Caco-2 (cell line): ENCODE data around the gene MAST2. TPM values are rescaled to one million over a fixed set of nuclear protein-coding genes. Genes with fewer than 3 reads are reported as not detected.

Source experiments
- BruUV-seq: library from RNA; stranded (reverse); fragments of 400-500 nt; replicated peaks from 2 replicates; lab custom pipeline; 2021; lab: Mats Ljungman, UMichigan
- CTCF ChIA-PET: fragments of 300-600 bp; sonication (Branson Sonifier 250); formaldehyde crosslinking; loops from one replicate; lab custom pipeline; 2022; ENCODE audit warnings: antibody characterized with exemption; lab: Charles Lee
- POLR2A ChIA-PET: fragments of 300-600 bp; sonication (Branson Sonifier 250); formaldehyde crosslinking; loops from one replicate; lab custom pipeline; 2022; ENCODE audit warnings: antibody characterized with exemption; lab: Charles Lee
- DNase-seq, 2 experiments: peaks; one replicate each; pipeline versions ENCODE4 v3.0.0 to v3.0.0-alpha.2; 2020 to 2022
- H3K27me3 ChIP-seq: replicated peaks from 2 replicates; pipeline ENCODE4 v1.6.0; 2011; ENCODE audit warnings: low read length; ENCODE audit not compliant: control insufficient read depth, insufficient read depth
- H3K36me3 ChIP-seq: 2 replicates; pipeline ENCODE4 v1.5.1; 2011; ENCODE audit warnings: low read length; ENCODE audit not compliant: control insufficient read depth, insufficient read depth
- H3K4me1 ChIP-seq: fragments of 250-450 bp; sonication (Bioruptor Pico); 2 replicates; pipeline ENCODE4 v1.5.1; 2020; ENCODE audit warnings: mild to moderate bottlenecking
- H3K4me3 ChIP-seq: 2 replicates; pipeline ENCODE4 v1.5.1; 2011; ENCODE audit warnings: low read depth, mild to moderate bottlenecking, control low read depth, low read length
- H3K9me3 ChIP-seq: fragments of 250-450 bp; sonication (Bioruptor Pico); 2 replicates; pipeline ENCODE4 v1.5.1; 2020; ENCODE audit warnings: mild to moderate bottlenecking, moderate library complexity
- H3K27ac Mint-ChIP-seq: one replicate; pipeline ENCODE4 v1.8.0; 2022; ENCODE audit warnings: mixed read lengths; ENCODE audit not compliant: unreplicated experiment
- H3K27me3 Mint-ChIP-seq: one replicate; pipeline ENCODE4 v1.8.0; 2022; ENCODE audit warnings: mixed read lengths; ENCODE audit not compliant: insufficient read depth, unreplicated experiment
- H3K36me3 Mint-ChIP-seq: one replicate; pipeline ENCODE4 v1.8.0; 2022; ENCODE audit warnings: mild to moderate bottlenecking, mixed read lengths; ENCODE audit not compliant: insufficient read depth, unreplicated experiment
- H3K4me1 Mint-ChIP-seq: one replicate; pipeline ENCODE4 v1.8.0; 2022; ENCODE audit warnings: low read depth, mixed read lengths; ENCODE audit not compliant: unreplicated experiment
- H3K4me3 Mint-ChIP-seq: one replicate; pipeline ENCODE4 v1.8.0; 2022; ENCODE audit warnings: mild to moderate bottlenecking, moderate library complexity, mixed read lengths; ENCODE audit not compliant: unreplicated experiment
- H3K9me3 Mint-ChIP-seq: one replicate; pipeline ENCODE4 v1.8.0; 2022; ENCODE audit warnings: mixed read lengths; ENCODE audit not compliant: unreplicated experiment
- CTCF ChIP-seq, 2 experiments: fragments of 200-600 bp in 1 of 2; IDR thresholded peaks; 1 replicate in 1 of 2; 2 replicates in 1 of 2; pipeline versions ENCODE4 v1.5.1 to v1.8.0; 2011 to 2022; ENCODE audit warnings: antibody characterized with exemption in 1 of 2, control low read depth in 1 of 2, inconsistent platforms in 1 of 2, low read depth in 1 of 2, low read length in 1 of 2, mild to moderate bottlenecking in 1 of 2, moderate library complexity in 1 of 2; ENCODE audit not compliant: insufficient read depth in 1 of 2, severe bottlenecking in 1 of 2, unreplicated experiment in 1 of 2
- intact Hi-C: fragments of 100-400 bp; cut with micrococcal nuclease; formaldehyde crosslinking; loops from one replicate; pipeline ENCODE4 v1.10.0; 2022; ENCODE audit not compliant: unreplicated experiment
- total RNA-seq: library from RNA; stranded (reverse); gene quantifications from 2 replicates; pipeline ENCODE4 v1.2.3, GENCODE V29; 2022

Gene MAST2
- total RNA-seq, 1 experiment from 2014 or later: 43.3 TPM

- Histone ChIP-seq H3K36me3 (no peaks in the 10 kb centered on the region; the same call in 1 of the 2 replicates), H3K27me3 (no peaks in the 10 kb centered on the region), H3K9me3 (no peaks in the 10 kb centered on the region), H3K4me3 (no peak overlapping the region), H3K4me1 (no peaks in the 10 kb centered on the region)
- no peak for TF ChIP-seq CTCF (IDR thresholded peaks at IDR 0.05; ENCODE audit: insufficient read depth in 1 of 2, low read depth in 1 of 2, low read length in 1 of 2, severe bottlenecking in 1 of 2, unreplicated experiment in 1 of 2)
- H3K4me3 Mint-ChIP-seq: no peak overlapping the region
- no peaks in the 10 kb centered on the region for H3K4me1 Mint-ChIP-seq
- no peaks in the 10 kb centered on the region for H3K9me3 Mint-ChIP-seq
- ChIA-PET CTCF (no interaction called here), POLR2A (no interaction called here)
- no peak for DNase-seq
- BruUV-seq: no TSS peak
- no peaks in the 10 kb centered on the region for H3K27me3 Mint-ChIP-seq
- H3K27ac Mint-ChIP-seq: no peak overlapping the region
- intact Hi-C loops: no loop called here
- peaks cover 5% of the 10 kb centered on the region for H3K36me3 Mint-ChIP-seq
These were observed 111.4 kb downstream of the MAST2 start for GRCh38 chr1:45914836-45915235.

DNA sequence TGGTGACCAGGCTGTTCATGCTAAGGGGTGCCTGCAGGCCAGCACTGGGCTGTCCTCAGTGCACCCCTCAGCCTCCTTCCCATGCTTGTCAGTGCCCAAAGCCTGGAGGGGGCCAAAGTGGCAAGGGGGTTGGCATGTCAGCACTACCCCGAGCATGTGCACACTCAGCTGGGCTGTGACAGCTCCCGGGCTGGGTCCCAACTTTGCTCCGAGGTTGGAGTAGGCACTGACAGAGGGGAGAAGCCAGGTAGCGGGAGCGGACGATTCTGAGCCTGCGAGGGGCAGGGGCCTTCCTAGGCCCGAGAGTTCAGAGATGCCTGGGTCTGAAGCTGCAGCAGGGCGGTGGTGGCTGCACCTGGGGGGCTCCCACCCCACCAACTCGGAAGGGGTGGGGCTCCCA is 119.0 kb downstream of the MAST2 start:
- Mint-ChIP-seq H3K27me3 (no peaks in the 10 kb centered on the region), H3K4me1 (peaks cover 13% of the 10 kb centered on the region), H3K36me3 (no peaks in the 10 kb centered on the region), H3K4me3 (no peak overlapping the region), H3K9me3 (no peaks in the 10 kb centered on the region), H3K27ac (no peak overlapping the region)
- no peaks in the 10 kb centered on the region for H3K27me3 ChIP-seq
- H3K4me1 ChIP-seq: peaks cover 12% of the 10 kb centered on the region; the same call in 1 of the 2 replicates
- DNase-seq: no peak
- POLR2A ChIA-PET: no interaction called here
- no peaks in the 10 kb centered on the region for H3K36me3 ChIP-seq
- no peak for TF ChIP-seq CTCF (IDR thresholded peaks at IDR 0.05; ENCODE audit: insufficient read depth in 1 of 2, low read depth in 1 of 2, low read length in 1 of 2, severe bottlenecking in 1 of 2, unreplicated experiment in 1 of 2)
- no TSS peak for BruUV-seq
- no peak overlapping the region for H3K4me3 ChIP-seq
- no peaks in the 10 kb centered on the region for H3K9me3 ChIP-seq
- CTCF ChIA-PET: no interaction called here
- intact Hi-C loops: no loop called here

DNA sequence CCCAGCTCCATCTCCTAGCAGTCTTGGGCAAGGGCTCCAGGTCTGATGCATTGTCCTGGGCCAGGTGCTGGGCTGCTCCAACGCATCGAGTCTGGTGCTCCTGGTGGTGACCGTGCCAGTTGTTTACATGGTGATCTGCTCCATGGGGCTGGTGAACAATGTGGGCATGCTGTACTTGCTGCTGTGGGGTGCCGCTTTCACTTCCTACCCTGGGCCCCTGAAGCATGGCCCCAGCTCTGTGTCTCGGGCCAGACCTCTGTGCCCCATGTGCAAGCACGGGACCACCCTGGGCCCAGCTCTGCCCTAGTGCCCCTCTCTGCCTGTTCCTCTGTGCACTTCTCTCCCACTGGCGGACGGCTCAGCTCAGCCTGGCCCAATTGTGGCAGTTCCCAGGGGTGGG is 119.4 kb downstream of the MAST2 start:
- peaks cover 13% of the 10 kb centered on the region for H3K4me1 Mint-ChIP-seq
- POLR2A ChIA-PET: no interaction called here

More for the DNA sequence above, 119.4 kb downstream of the MAST2 start:
- TF ChIP-seq CTCF (IDR thresholded peaks at IDR 0.05; ENCODE audit: insufficient read depth in 1 of 2, low read depth in 1 of 2, low read length in 1 of 2, severe bottlenecking in 1 of 2, unreplicated experiment in 1 of 2): no peak
- Histone ChIP-seq H3K4me1 (peaks cover 12% of the 10 kb centered on the region; the same call in 1 of the 2 replicates), H3K36me3 (no peaks in the 10 kb centered on the region), H3K27me3 (no peaks in the 10 kb centered on the region), H3K9me3 (no peaks in the 10 kb centered on the region), H3K4me3 (no peak overlapping the region)
- H3K9me3 Mint-ChIP-seq: no peaks in the 10 kb centered on the region
- BruUV-seq: no TSS peak
- H3K27me3 Mint-ChIP-seq: no peaks in the 10 kb centered on the region
- intact Hi-C loops: no loop called here
- H3K36me3 Mint-ChIP-seq: no peaks in the 10 kb centered on the region
- CTCF ChIA-PET: no interaction called here
- H3K4me3 Mint-ChIP-seq: no peak overlapping the region
- H3K27ac Mint-ChIP-seq: no peak overlapping the region
- no peak for DNase-seq
